ENCODE data around the gene ANO3.

ANO3 gene

GRCh38 chr11:26353010-26353409 is 21.1 kb downstream of the ANO3 start:
- in situ Hi-C loops (cut with MboI; ENCODE audit: low sequenced_read_pairs), result no loop called here

GRCh38 chr11:26359055-26359454 is 27.1 kb downstream of the ANO3 start:
- in situ Hi-C loops (cut with MboI; ENCODE audit: low sequenced_read_pairs), result no loop called here

GRCh38 chr11:26365284-26365683 is 33.4 kb downstream of the ANO3 start:
- in situ Hi-C loops (cut with MboI; ENCODE audit: low sequenced_read_pairs), result no loop called here

GRCh38 chr11:26377619-26378018 is 45.7 kb downstream of the ANO3 start:
- in situ Hi-C loops (cut with MboI; ENCODE audit: low sequenced_read_pairs), result no loop called here

- in situ Hi-C loops (cut with MboI; ENCODE audit: low sequenced_read_pairs), result no loop called here
Measured at GRCh38 chr11:26399336-26399735, 67.4 kb downstream of the ANO3 start.

- in situ Hi-C loops (cut with MboI; ENCODE audit: low sequenced_read_pairs), result no loop called here
Measured at GRCh38 chr11:26410706-26411366, 78.9 kb downstream of the ANO3 start.

GRCh38 chr11:26412955-26413354 is 81.0 kb downstream of the ANO3 start:
- in situ Hi-C loops (cut with MboI; ENCODE audit: low sequenced_read_pairs), result no loop called here

- in situ Hi-C loops (cut with MboI; ENCODE audit: low sequenced_read_pairs), result no loop called here
Measured at GRCh38 chr11:26418386-26418912, 86.5 kb downstream of the ANO3 start.

- in situ Hi-C loops (cut with MboI; ENCODE audit: low sequenced_read_pairs), result no loop called here
Measured at GRCh38 chr11:26420331-26420730, 88.4 kb downstream of the ANO3 start.

GRCh38 chr11:26424255-26424654 is 92.3 kb downstream of the ANO3 start:
- in situ Hi-C loops (cut with MboI; ENCODE audit: low sequenced_read_pairs), result no loop called here

- in situ Hi-C loops (cut with MboI; ENCODE audit: low sequenced_read_pairs), result no loop called here
Measured at GRCh38 chr11:26439854-26440253, 107.9 kb downstream of the ANO3 start.

GRCh38 chr11:26442131-26442530 is 110.2 kb downstream of the ANO3 start:
- in situ Hi-C loops (cut with MboI; ENCODE audit: low sequenced_read_pairs), result no loop called here

GRCh38 chr11:26443617-26444016 is 111.7 kb downstream of the ANO3 start:
- in situ Hi-C loops (cut with MboI; ENCODE audit: low sequenced_read_pairs), result no loop called here

GRCh38 chr11:26457636-26458035 is 125.7 kb downstream of the ANO3 start:
- in situ Hi-C loops (cut with MboI; ENCODE audit: low sequenced_read_pairs), result no loop called here

GRCh38 chr11:26465274-26465673 is 133.3 kb downstream of the ANO3 start:
- in situ Hi-C loops (cut with MboI; ENCODE audit: low sequenced_read_pairs), result no loop called here

- in situ Hi-C loops (cut with MboI; ENCODE audit: low sequenced_read_pairs), result no loop called here
Measured at GRCh38 chr11:26467506-26467905, 135.6 kb downstream of the ANO3 start.

- in situ Hi-C loops (cut with MboI; ENCODE audit: low sequenced_read_pairs), result no loop called here
Measured at GRCh38 chr11:26470992-26471391, 139.1 kb downstream of the ANO3 start.

- in situ Hi-C loops (cut with MboI; ENCODE audit: low sequenced_read_pairs), result no loop called here
Measured at GRCh38 chr11:26473216-26474194, 141.6 kb downstream of the ANO3 start.

GRCh38 chr11:26474401-26474800 is 142.5 kb downstream of the ANO3 start:
- in situ Hi-C loops (cut with MboI; ENCODE audit: low sequenced_read_pairs), result no loop called here

GRCh38 chr11:26477396-26477795 is 145.5 kb downstream of the ANO3 start:
- in situ Hi-C loops (cut with MboI; ENCODE audit: low sequenced_read_pairs), result no loop called here

- in situ Hi-C loops (cut with MboI; ENCODE audit: low sequenced_read_pairs), result no loop called here
Measured at GRCh38 chr11:26478710-26479109, 146.8 kb downstream of the ANO3 start.

- in situ Hi-C loops (cut with MboI; ENCODE audit: low sequenced_read_pairs), result no loop called here
Measured at GRCh38 chr11:26480041-26480440, 148.1 kb downstream of the ANO3 start.
